ENCODE measurements around the gene KCNN3. TPM values are rescaled to one million over a fixed set of nuclear protein-coding genes. Genes with fewer than 3 reads are reported as not detected.

Gene KCNN3
- total and polyA plus RNA-seq, 2 of the 13 experiments (the other 11 are each of a cell fraction or from before 2014, with no cell fraction given): not detected

DNA sequence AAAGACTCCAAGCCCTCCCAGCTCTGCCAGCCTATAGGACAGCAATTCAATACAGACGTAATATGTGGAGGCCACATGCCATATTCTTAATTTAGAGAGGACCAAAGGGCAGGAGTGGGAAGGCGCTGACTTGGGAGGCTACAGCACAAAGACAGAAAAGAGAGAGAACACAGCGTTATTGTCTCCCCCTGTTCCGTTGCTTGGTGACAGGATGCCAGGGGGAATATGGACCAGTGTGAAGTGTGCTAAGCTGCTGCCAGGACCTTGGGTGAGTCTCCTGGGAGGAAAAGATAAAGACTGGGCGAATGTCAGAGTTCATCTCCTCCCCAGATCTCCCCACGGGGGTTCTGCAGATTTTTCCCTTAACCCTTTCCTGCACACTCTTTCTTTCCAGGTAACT lies 160.0 kb downstream of the KCNN3 start (continued):
- TF ChIP-seq, protein P1, sequence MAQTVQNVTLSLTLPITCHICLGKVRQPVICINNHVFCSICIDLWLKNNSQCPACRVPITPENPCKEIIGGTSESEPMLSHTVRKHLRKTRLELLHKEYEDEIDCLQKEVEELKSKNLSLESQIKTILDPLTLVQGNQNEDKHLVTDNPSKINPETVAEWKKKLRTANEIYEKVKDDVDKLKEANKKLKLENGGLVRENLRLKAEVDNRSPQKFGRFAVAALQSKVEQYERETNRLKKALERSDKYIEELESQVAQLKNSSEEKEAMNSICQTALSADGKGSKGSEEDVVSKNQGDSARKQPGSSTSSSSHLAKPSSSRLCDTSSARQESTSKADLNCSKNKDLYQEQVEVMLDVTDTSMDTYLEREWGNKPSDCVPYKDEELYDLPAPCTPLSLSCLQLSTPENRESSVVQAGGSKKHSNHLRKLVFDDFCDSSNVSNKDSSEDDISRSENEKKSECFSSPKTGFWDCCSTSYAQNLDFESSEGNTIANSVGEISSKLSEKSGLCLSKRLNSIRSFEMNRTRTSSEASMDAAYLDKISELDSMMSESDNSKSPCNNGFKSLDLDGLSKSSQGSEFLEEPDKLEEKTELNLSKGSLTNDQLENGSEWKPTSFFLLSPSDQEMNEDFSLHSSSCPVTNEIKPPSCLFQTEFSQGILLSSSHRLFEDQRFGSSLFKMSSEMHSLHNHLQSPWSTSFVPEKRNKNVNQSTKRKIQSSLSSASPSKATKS (CRISPR knock-in tag; IDR thresholded peaks at IDR 0.05): no peak
- no peak for TF ChIP-seq SMAD9 (CRISPR knock-in tag; IDR thresholded peaks at IDR 0.05)
- TF ChIP-seq CAMTA2 (CRISPR knock-in tag; IDR thresholded peaks at IDR 0.05; ENCODE audit: borderline replicate concordance): no peak
- TF ChIP-seq ZNF546 (CRISPR knock-in tag; conservative IDR thresholded peaks at IDR 0.05): no peak
- no peak for TF ChIP-seq ZNF282 (IDR thresholded peaks at IDR 0.05; ENCODE audit: partially characterized antibody)
- TF ChIP-seq MYNN (CRISPR knock-in tag; IDR thresholded peaks at IDR 0.05; ENCODE audit: low read depth): no peak
- TF ChIP-seq GLI4 (CRISPR knock-in tag; IDR thresholded peaks at IDR 0.05; ENCODE audit: borderline replicate concordance): no peak
- no peak for TF ChIP-seq PAF1 (CRISPR knock-in tag; IDR thresholded peaks at IDR 0.05)
- no peak for TF ChIP-seq IKZF4 (CRISPR knock-in tag; IDR thresholded peaks at IDR 0.05; ENCODE audit: borderline replicate concordance, low read depth, not compliant biosample characterization)

DNA sequence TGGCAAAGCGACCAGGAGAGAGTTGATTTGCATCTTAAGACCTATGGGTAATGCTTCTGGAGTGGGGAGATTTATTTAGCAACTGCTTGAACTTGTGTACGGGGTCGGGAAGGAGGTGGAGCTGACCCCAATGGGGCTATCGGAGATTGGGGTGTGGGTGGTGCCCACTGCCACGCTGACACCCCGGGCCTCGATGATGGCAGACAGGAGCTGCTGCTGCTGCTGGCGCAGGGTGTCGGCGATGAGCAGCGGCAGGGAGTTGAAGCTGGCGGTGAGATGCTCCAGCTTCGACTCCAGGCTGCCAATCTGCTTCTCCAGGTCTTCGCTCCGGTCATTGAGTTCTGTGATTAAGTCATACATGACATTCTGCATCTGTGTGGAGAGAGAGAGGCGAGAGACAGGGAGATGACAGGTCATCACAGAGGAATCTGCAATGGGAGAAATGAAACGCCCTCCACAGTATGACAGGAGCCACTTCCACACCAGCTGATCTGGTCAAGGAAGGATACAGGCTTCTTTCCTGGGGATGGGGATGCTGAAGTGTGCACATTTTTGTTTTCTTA lies 162.1 kb downstream of the KCNN3 start:
- Histone ChIP-seq H2AFZ (ENCODE audit: low read length) (no peak overlapping the region), H3K9ac (ENCODE audit: insufficient read depth, low read depth, low read length) (no peak overlapping the region), H3K27me3 (ENCODE audit: control insufficient read depth in 1 of 2, insufficient read depth in 2 of 2, low read length in 2 of 2) (peaks cover 0 to 8% of the 10 kb centered on the region in 2 experiments; a peak in 3 of 5 replicates), H3K9me3 (ENCODE audit: low read length) (no peaks in the 10 kb centered on the region), H3K27ac (ENCODE audit: extremely low read length, insufficient read depth, low read length) (no peak overlapping the region), H4K20me1 (ENCODE audit: insufficient read depth, low read length) (no peaks in the 10 kb centered on the region), H3K36me3 (replicated peaks in 1 of 2; ENCODE audit: control insufficient read depth in 1 of 2, insufficient read depth in 2 of 2, low read length in 2 of 2) (no peaks in the 10 kb centered on the region), H3K4me1 (ENCODE audit: insufficient read depth, low read length) (no peaks in the 10 kb centered on the region), H3K4me2 (ENCODE audit: low read depth, low read length) (no peak overlapping the region), H3K79me2 (ENCODE audit: insufficient read depth, low read length) (no peaks in the 10 kb centered on the region), H3K4me3 (replicated peaks in 1 of 3; ENCODE audit: insufficient read depth in 1 of 3, low read depth in 2 of 3, low read length in 3 of 3) (no peak overlapping the region)
- in situ Hi-C loops (cut with HindIII; ENCODE audit: extremely low pct_ligation_motif_present, low pct_unique_long_range_greater_than_20kb): no loop called here
- WGBS (ENCODE audit: low lambda C conversion rate): 48% methylated on average over 17 of the region's 17 CpGs
- no TSS peak for BruUV-seq (replicated peaks)
- ATAC-seq (no peak), DNase-seq (ENCODE audit: low spot score) (no peak), FAIRE-seq (no peak)
- intact Hi-C loops (cut with micrococcal nuclease; ENCODE audit: unreplicated experiment): no loop called here
- POLR2A ChIA-PET: no interaction called here
- CTCF ChIA-PET (ENCODE audit: low intra/inter-chr PET ratio, low total read pairs): no interaction called here
- TF ChIP-seq EED (CRISPR knock-in tag; IDR thresholded peaks at IDR 0.05) (no peak), TAF1 (CRISPR knock-in tag; IDR thresholded peaks at IDR 0.05) (no peak), ZNF883 (CRISPR knock-in tag; IDR thresholded peaks at IDR 0.05; ENCODE audit: not compliant biosample characterization) (no peak), SSRP1 (CRISPR knock-in tag; IDR thresholded peaks at IDR 0.05) (no peak), ZNF530 (CRISPR knock-in tag; IDR thresholded peaks at IDR 0.05; ENCODE audit: low read depth) (no peak), HOXD1 (CRISPR knock-in tag; IDR thresholded peaks at IDR 0.05) (no peak), CCDC6 (CRISPR knock-in tag; IDR thresholded peaks at IDR 0.05) (no peak), ZFP37 (CRISPR knock-in tag; IDR thresholded peaks at IDR 0.05; ENCODE audit: borderline replicate concordance) (no peak)
- TF ChIP-seq, protein P2, sequence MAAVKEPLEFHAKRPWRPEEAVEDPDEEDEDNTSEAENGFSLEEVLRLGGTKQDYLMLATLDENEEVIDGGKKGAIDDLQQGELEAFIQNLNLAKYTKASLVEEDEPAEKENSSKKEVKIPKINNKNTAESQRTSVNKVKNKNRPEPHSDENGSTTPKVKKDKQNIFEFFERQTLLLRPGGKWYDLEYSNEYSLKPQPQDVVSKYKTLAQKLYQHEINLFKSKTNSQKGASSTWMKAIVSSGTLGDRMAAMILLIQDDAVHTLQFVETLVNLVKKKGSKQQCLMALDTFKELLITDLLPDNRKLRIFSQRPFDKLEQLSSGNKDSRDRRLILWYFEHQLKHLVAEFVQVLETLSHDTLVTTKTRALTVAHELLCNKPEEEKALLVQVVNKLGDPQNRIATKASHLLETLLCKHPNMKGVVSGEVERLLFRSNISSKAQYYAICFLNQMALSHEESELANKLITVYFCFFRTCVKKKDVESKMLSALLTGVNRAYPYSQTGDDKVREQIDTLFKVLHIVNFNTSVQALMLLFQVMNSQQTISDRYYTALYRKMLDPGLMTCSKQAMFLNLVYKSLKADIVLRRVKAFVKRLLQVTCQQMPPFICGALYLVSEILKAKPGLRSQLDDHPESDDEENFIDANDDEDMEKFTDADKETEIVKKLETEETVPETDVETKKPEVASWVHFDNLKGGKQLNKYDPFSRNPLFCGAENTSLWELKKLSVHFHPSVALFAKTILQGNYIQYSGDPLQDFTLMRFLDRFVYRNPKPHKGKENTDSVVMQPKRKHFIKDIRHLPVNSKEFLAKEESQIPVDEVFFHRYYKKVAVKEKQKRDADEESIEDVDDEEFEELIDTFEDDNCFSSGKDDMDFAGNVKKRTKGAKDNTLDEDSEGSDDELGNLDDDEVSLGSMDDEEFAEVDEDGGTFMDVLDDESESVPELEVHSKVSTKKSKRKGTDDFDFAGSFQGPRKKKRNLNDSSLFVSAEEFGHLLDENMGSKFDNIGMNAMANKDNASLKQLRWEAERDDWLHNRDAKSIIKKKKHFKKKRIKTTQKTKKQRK (IDR thresholded peaks at IDR 0.05; ENCODE audit: low read length): no peak
- TF ChIP-seq, protein P3, sequence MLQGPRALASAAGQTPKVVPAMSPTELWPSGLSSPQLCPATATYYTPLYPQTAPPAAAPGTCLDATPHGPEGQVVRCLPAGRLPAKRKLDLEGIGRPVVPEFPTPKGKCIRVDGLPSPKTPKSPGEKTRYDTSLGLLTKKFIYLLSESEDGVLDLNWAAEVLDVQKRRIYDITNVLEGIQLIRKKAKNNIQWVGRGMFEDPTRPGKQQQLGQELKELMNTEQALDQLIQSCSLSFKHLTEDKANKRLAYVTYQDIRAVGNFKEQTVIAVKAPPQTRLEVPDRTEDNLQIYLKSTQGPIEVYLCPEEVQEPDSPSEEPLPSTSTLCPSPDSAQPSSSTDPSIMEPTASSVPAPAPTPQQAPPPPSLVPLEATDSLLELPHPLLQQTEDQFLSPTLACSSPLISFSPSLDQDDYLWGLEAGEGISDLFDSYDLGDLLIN (CRISPR knock-in tag; IDR thresholded peaks at IDR 0.05; ENCODE audit: borderline replicate concordance): no peak

Measured in HepG2 (cell line).